T-cell (primary cell): Measurements from ENCODE around the gene PTF1A. TPM values are rescaled to one million over a fixed set of nuclear protein-coding genes. Genes with fewer than 3 reads are reported as not detected.

ENCODE experiments used
- ATAC-seq, 4 experiments: fragments of 200-7000 bp in 3 of 4; fragments of 150-1000 bp in 1 of 4; cut with Tn5 transposase; replicated peaks in 1 of 4; 1 replicate in 3 of 4; 2 replicates in 1 of 4; pipeline ENCODE4 v1.10.0; 2021; ENCODE audit warnings: moderate library complexity in 3 of 4, mild to moderate bottlenecking in 2 of 4, moderate number of reproducible peaks in 1 of 4
- CTCF ChIA-PET, 2 donors: fragments of 300-600 bp; sonication (Branson Sonifier 250); formaldehyde crosslinking; loops; one replicate each; lab custom pipeline; 2022; ENCODE audit warnings: antibody characterized with exemption in 2 of 2; lab: Charles Lee
- POLR2A ChIA-PET, 2 donors: fragments of 300-600 bp; sonication (Branson Sonifier 250); formaldehyde crosslinking; loops; one replicate each; lab custom pipeline; 2022; ENCODE audit warnings: antibody characterized with exemption in 2 of 2; lab: Charles Lee
- DNase-seq, 35 experiments: peaks; one replicate each; pipeline versions ENCODE4 v3.0.0 to v3.0.0-alpha.2; 2013 to 2023
- H3K27ac ChIP-seq: one replicate; pipeline ENCODE4 v1.5.1; 2013; ENCODE audit warnings: low read length
- H3K27me3 ChIP-seq, 2 experiments: replicated peaks in 1 of 2; 1 replicate in 1 of 2; 2 replicates in 1 of 2; pipeline versions ENCODE4 v1.6.1 to v1.7.0; 2013; ENCODE audit warnings: low read length in 1 of 2, mixed read lengths in 1 of 2; ENCODE audit not compliant: control insufficient read depth in 2 of 2, insufficient read depth in 2 of 2; ENCODE audit errors: extremely low read depth in 1 of 2
- H3K36me3 ChIP-seq, 2 donors: 1 replicate in 1 of 2; 2 replicates in 1 of 2; pipeline versions ENCODE4 v1.6.1 to v1.7.0; 2013; ENCODE audit warnings: low read length in 1 of 2; ENCODE audit not compliant: control insufficient read depth in 2 of 2, insufficient read depth in 1 of 2; ENCODE audit errors: extremely low read depth in 1 of 2
- H3K4me1 ChIP-seq, 2 experiments: 1 replicate in 1 of 2; 2 replicates in 1 of 2; pipeline versions ENCODE4 v1.6.1 to v1.7.0; 2013; ENCODE audit warnings: low read length in 2 of 2, mixed read lengths in 1 of 2; ENCODE audit not compliant: insufficient read depth in 2 of 2, control insufficient read depth in 1 of 2; ENCODE audit errors: extremely low read depth in 1 of 2
- H3K4me3 ChIP-seq, 2 donors: 1 replicate in 1 of 2; 2 replicates in 1 of 2; pipeline versions ENCODE4 v1.5.1 to v1.7.0; 2013; ENCODE audit warnings: mild to moderate bottlenecking in 2 of 2, low read length in 1 of 2, moderate library complexity in 1 of 2; ENCODE audit not compliant: control insufficient read depth in 1 of 2; ENCODE audit errors: extremely low read depth in 1 of 2
- H3K9me3 ChIP-seq: 2 replicates; pipeline ENCODE4 v1.7.0; 2013
- H3K27ac Mint-ChIP-seq, 2 donors: one replicate each; pipeline ENCODE4 v1.8.0; 2020 to 2021; ENCODE audit warnings: mild to moderate bottlenecking in 2 of 2, mixed read lengths in 2 of 2
- H3K27me3 Mint-ChIP-seq, 2 donors: one replicate each; pipeline ENCODE4 v1.8.0; 2021 to 2022; ENCODE audit warnings: mixed read lengths in 2 of 2
- H3K36me3 Mint-ChIP-seq: one replicate; pipeline ENCODE4 v1.8.0; 2021; ENCODE audit warnings: mixed read lengths
- H3K4me1 Mint-ChIP-seq, 3 donors: one replicate each; pipeline ENCODE4 v1.8.0; 2020 to 2022; ENCODE audit warnings: mixed read lengths in 3 of 3, mild to moderate bottlenecking in 1 of 3
- H3K4me3 Mint-ChIP-seq, 3 donors: one replicate each; pipeline ENCODE4 v1.8.0; 2020 to 2022; ENCODE audit warnings: mild to moderate bottlenecking in 3 of 3, mixed read lengths in 3 of 3, moderate library complexity in 3 of 3
- H3K9me3 Mint-ChIP-seq, 3 donors: one replicate each; pipeline ENCODE4 v1.8.0; 2020 to 2022; ENCODE audit warnings: mixed read lengths in 3 of 3
- WGBS: methylation state at CpG from one replicate; pipeline ENCODE4 v1.1.5; 2013; ENCODE audit warnings: missing lambda C conversion rate; ENCODE audit not compliant: insufficient coverage; 5-methylcytosine and 5-hydroxymethylcytosine counted together
- total RNA-seq, 35 experiments: library from RNA in 6 of 35; stranded (reverse) in 6 of 35; fragments of 120-200 nt in 1 of 35; gene quantifications; one replicate each; pipeline versions ENCODE4 v1.2.1 to v1.2.4 and lab custom pipeline; 2013 to 2026

PTF1A gene
- total RNA-seq, 5 donors from 2014 or later (not counting 1 experiment from before 2014, with no cell fraction given) = not detected

- H3K4me1 ChIP-seq = peaks cover 0 to 9% of the 10 kb centered on the region in 2 experiments
- peaks cover 27 to 45% of the 10 kb centered on the region in 2 experiments for H3K27me3 ChIP-seq
- WGBS = 14% methylated on average over 1 of the region's 3 CpGs
- DNase-seq = no peak
- H3K27me3 Mint-ChIP-seq = peaks cover 54 to 59% of the 10 kb centered on the region in 2 donors
- H3K9me3 ChIP-seq = no peaks in the 10 kb centered on the region
- ATAC-seq = no peak
- no peaks in the 10 kb centered on the region for H3K36me3 ChIP-seq
- no peaks in the 10 kb centered on the region for H3K9me3 Mint-ChIP-seq
- no peak overlapping the region for H3K4me3 Mint-ChIP-seq
- peaks cover 0 to 10% (median 8%) of the 10 kb centered on the region in 3 donors for H3K4me1 Mint-ChIP-seq
- H3K4me3 ChIP-seq = no peak overlapping the region
- no peak overlapping the region for H3K27ac Mint-ChIP-seq
- ChIA-PET POLR2A (no interaction called here), CTCF (no interaction called here)
- no peaks in the 10 kb centered on the region for H3K36me3 Mint-ChIP-seq
- no peak overlapping the region for H3K27ac ChIP-seq
Observed at GRCh38 chr10:23202779-23203178, 10.7 kb downstream of the PTF1A start.

GRCh38 chr10:23203369-23204325 is 11.5 kb downstream of the PTF1A start:
- no peak overlapping the region for H3K27ac ChIP-seq
- Mint-ChIP-seq H3K27ac (no peak overlapping the region), H3K4me1 (peaks cover 0 to 6% (median 5%) of the 10 kb centered on the region in 3 donors), H3K36me3 (no peaks in the 10 kb centered on the region), H3K9me3 (no peaks in the 10 kb centered on the region), H3K27me3 (peaks cover 51 to 55% of the 10 kb centered on the region in 2 donors), H3K4me3 (no peak overlapping the region)
- DNase-seq (no peak), ATAC-seq (no peak)
- ChIA-PET POLR2A (no interaction called here), CTCF (interaction anchor here in 1 of 2 donors (0.6 kb wide), 1 partner anchor 81 kb away, joined by 4 read pairs; no protein-coding TSS in a partner anchor)
- no peak overlapping the region for H3K4me3 ChIP-seq
- peaks cover 24 to 43% of the 10 kb centered on the region in 2 experiments for H3K27me3 ChIP-seq
- WGBS = 8% methylated on average over 5 of the region's 29 CpGs
- H3K9me3 ChIP-seq = no peaks in the 10 kb centered on the region
- H3K4me1 ChIP-seq = peaks cover 0 to 9% of the 10 kb centered on the region in 2 experiments
- no peaks in the 10 kb centered on the region for H3K36me3 ChIP-seq

GRCh38 chr10:23204773-23205172 is 12.7 kb downstream of the PTF1A start:
- H3K36me3 ChIP-seq = no peaks in the 10 kb centered on the region
- no peak overlapping the region for H3K27ac ChIP-seq
- WGBS = 0% methylated on average over 7 of the region's 10 CpGs
- peak overlapping the region in 1 of 2 donors; percentile 6 for H3K27ac Mint-ChIP-seq
- H3K4me1 Mint-ChIP-seq = peaks cover 0 to 4% (median 4%) of the 10 kb centered on the region in 3 donors
- peaks cover 24 to 31% of the 10 kb centered on the region in 2 experiments for H3K27me3 ChIP-seq
- H3K9me3 ChIP-seq = no peaks in the 10 kb centered on the region
- peaks cover 0 to 2% of the 10 kb centered on the region in 2 experiments for H3K4me1 ChIP-seq
- ChIA-PET POLR2A (no interaction called here), CTCF (no interaction called here)
- no peak overlapping the region for H3K4me3 Mint-ChIP-seq
- no peak for ATAC-seq
- H3K4me3 ChIP-seq = no peak overlapping the region
- no peaks in the 10 kb centered on the region for H3K36me3 Mint-ChIP-seq
- DNase-seq = no peak
- H3K9me3 Mint-ChIP-seq = no peaks in the 10 kb centered on the region
- H3K27me3 Mint-ChIP-seq = peaks cover 55 to 63% of the 10 kb centered on the region in 2 donors

DNA sequence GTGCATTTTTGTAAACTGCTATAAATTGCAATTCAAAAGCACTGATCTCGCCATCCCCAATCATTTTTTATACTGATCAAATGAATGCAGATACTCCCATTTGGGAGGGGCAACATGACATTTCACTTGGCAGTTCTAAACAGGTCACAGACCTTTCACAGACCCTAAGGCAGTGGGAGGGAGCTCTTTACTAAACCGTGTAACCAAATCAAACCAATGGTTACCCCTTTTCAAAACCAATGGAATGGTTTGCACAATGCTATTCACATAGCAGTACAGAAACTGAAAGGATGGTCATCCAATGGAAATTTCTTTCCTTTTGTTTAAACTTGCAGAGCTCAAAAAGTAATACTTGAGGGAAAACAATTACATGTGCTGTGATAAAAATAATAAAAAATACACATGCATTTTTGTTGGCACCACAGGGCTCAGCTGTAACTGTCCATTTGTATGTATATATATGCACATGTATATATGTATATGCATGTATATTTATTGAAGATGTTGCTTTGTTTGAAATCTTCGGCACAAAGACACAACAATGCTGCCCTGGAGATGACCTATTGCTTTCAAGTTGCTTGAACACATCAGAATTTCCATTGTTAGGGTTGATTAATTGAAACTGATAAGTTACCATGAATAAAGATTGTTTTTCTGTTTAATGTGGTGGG is 14.0 kb downstream of the PTF1A start:
- no peak overlapping the region for H3K4me3 Mint-ChIP-seq
- Histone ChIP-seq H3K36me3 (no peaks in the 10 kb centered on the region), H3K27ac (no peak overlapping the region), H3K9me3 (no peaks in the 10 kb centered on the region), H3K4me1 (no peaks in the 10 kb centered on the region), H3K27me3 (peaks cover 18 to 23% of the 10 kb centered on the region in 2 experiments), H3K4me3 (no peak overlapping the region)
- POLR2A ChIA-PET = interaction anchor here in 1 of 2 donors (0.6 kb wide), 1 partner anchor 11 kb away, joined by 5 read pairs; no protein-coding TSS in a partner anchor
- DNase-seq (no peak), ATAC-seq (no peak)
- H3K4me1 Mint-ChIP-seq = no peaks in the 10 kb centered on the region
- no peaks in the 10 kb centered on the region for H3K9me3 Mint-ChIP-seq
- 36% methylated on average over 2 of the region's 3 CpGs for WGBS
- H3K27ac Mint-ChIP-seq = no peak overlapping the region
- CTCF ChIA-PET = interaction anchor here in 1 of 2 donors (0.6 kb wide), 1 partner anchor 1255 kb away, joined by 3 read pairs; no protein-coding TSS in a partner anchor
- peaks cover 50 to 57% of the 10 kb centered on the region in 2 donors for H3K27me3 Mint-ChIP-seq
- H3K36me3 Mint-ChIP-seq = no peaks in the 10 kb centered on the region

DNA sequence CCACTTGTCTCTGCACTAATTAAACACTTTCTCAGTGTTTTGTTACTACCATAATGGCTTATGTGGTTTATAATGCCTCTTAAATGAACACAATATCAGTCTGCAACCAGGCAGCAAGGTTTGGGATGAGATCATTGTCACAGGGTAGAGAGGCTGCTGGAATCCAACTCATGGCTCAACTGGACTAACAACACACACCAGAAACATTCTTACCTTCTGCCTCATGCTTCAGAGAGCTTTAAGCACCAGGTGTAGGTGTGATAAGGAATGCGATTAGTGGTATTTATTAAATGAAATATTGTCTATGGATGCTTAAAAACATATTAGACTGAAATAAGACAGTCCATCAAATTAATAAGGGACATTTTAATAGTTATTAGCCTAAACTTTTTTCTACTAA is 25.4 kb downstream of the PTF1A start:
- ATAC-seq (no peak), DNase-seq (no peak)
- Histone ChIP-seq H3K27me3 (peaks cover 4 to 5% of the 10 kb centered on the region in 2 experiments), H3K9me3 (no peaks in the 10 kb centered on the region), H3K4me3 (no peak overlapping the region), H3K4me1 (no peaks in the 10 kb centered on the region), H3K27ac (no peak overlapping the region), H3K36me3 (no peaks in the 10 kb centered on the region)
- no peak overlapping the region for H3K27ac Mint-ChIP-seq
- no peaks in the 10 kb centered on the region for H3K9me3 Mint-ChIP-seq
- H3K27me3 Mint-ChIP-seq = peaks cover 11 to 26% of the 10 kb centered on the region in 2 donors
- H3K4me3 Mint-ChIP-seq = no peak overlapping the region
- H3K4me1 Mint-ChIP-seq = no peaks in the 10 kb centered on the region
- no peaks in the 10 kb centered on the region for H3K36me3 Mint-ChIP-seq
- CTCF ChIA-PET = no interaction called here
- WGBS = no CpG with 5 or more reads among the region's 1 CpG
- POLR2A ChIA-PET = no interaction called here

DNA sequence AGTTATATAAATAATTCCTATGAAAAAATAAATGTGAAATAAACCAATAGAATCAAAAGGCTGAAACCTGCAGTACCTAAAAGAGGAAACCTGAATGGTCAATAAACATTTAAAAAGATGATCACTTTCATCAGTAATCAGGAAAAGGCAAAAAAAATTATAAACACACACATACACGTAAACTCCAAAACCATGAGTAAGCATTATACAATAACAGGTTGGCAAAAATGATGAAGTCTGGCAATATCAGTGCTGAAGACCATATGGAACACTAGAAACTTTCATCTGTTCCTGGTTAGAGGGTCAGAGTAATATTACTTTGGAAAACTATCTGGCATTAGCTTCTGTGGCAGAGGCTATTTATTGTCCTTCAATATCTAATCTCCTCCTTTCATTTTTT is 38.5 kb downstream of the PTF1A start:
- H3K27ac Mint-ChIP-seq = no peak overlapping the region
- ATAC-seq (no peak), DNase-seq (no peak)
- ChIA-PET POLR2A (no interaction called here), CTCF (no interaction called here)
- Histone ChIP-seq H3K27me3 (no peaks in the 10 kb centered on the region), H3K9me3 (no peaks in the 10 kb centered on the region), H3K4me1 (no peaks in the 10 kb centered on the region), H3K4me3 (no peak overlapping the region), H3K27ac (no peak overlapping the region), H3K36me3 (no peaks in the 10 kb centered on the region)
- no peak overlapping the region for H3K4me3 Mint-ChIP-seq
- no CpG with 5 or more reads among the region's 1 CpG for WGBS
- H3K9me3 Mint-ChIP-seq = peaks cover 0 to 9% (median 4%) of the 10 kb centered on the region in 3 donors
- no peaks in the 10 kb centered on the region for H3K4me1 Mint-ChIP-seq
- H3K36me3 Mint-ChIP-seq = no peaks in the 10 kb centered on the region
- H3K27me3 Mint-ChIP-seq = peaks cover 13 to 29% of the 10 kb centered on the region in 2 donors
